ENCODE data around the gene LDLRAD4. TPM values are rescaled to one million over a fixed set of nuclear protein-coding genes. Genes with fewer than 3 reads are reported as not detected.

The LDLRAD4 gene
- total and polyA plus RNA-seq, 9 of the 15 experiments (the other 6 are each of a cell fraction or from before 2014, with no cell fraction given) = 0.01 TPM; not detected in 8

GRCh38 chr18:13461936-13462335 lies 243.4 kb downstream of the LDLRAD4 start:
- Histone ChIP-seq H3K79me2 (ENCODE audit: control insufficient read depth, insufficient read depth, low read length) (no peaks in the 10 kb centered on the region), H3K4me2 (ENCODE audit: insufficient read depth, low read length) (no peak overlapping the region), H3K27me3 (ENCODE audit: control insufficient read depth in 2 of 2, insufficient read depth in 2 of 2, low read length in 2 of 2) (peaks cover 0 to 30% of the 10 kb centered on the region in 2 experiments; a peak in 2 of 5 replicates), H4K20me1 (replicated peaks; ENCODE audit: control insufficient read depth, insufficient read depth, low read length) (no peaks in the 10 kb centered on the region), H3K36me3 (ENCODE audit: control insufficient read depth, insufficient read depth, low read length) (no peaks in the 10 kb centered on the region), H3K27ac (ENCODE audit: extremely low read depth, low read depth, low read length) (no peak overlapping the region), H3K4me3 (no peak overlapping the region), H3K9me3 (replicated peaks; ENCODE audit: control insufficient read depth, insufficient read depth, low read depth, low read length) (no peaks in the 10 kb centered on the region), H3K9ac (ENCODE audit: insufficient read depth in 1 of 2, low read depth in 2 of 2, low read length in 2 of 2) (no peak overlapping the region), H3K4me1 (replicated peaks in 1 of 2; ENCODE audit: control insufficient read depth in 2 of 2, insufficient read depth in 2 of 2, low read length in 2 of 2) (no peaks in the 10 kb centered on the region), H3K9me1 (ENCODE audit: control insufficient read depth, insufficient read depth, low read length) (no peaks in the 10 kb centered on the region), H2AFZ (ENCODE audit: low read depth, low read length) (no peak overlapping the region)
- DNase-seq (ENCODE audit: extremely low read depth in 1 of 4, low spot score in 3 of 4) (no peak), ATAC-seq (no peak), FAIRE-seq (no peak)
- WGBS (ENCODE audit: insufficient coverage, low coverage, missing lambda C conversion rate) = 2% methylated on average over 5 of the region's 5 CpGs
- TF ChIP-seq KAT7 (CRISPR knock-in tag; IDR thresholded peaks at IDR 0.05; ENCODE audit: borderline replicate concordance) = no peak
- TF ChIP-seq ZBTB26 (CRISPR knock-in tag; IDR thresholded peaks at IDR 0.05) = no peak
- TF ChIP-seq ZKSCAN8 (CRISPR knock-in tag; IDR thresholded peaks at IDR 0.05) = no peak
- TF ChIP-seq ZNF316 (IDR thresholded peaks at IDR 0.05) = no peak
- TF ChIP-seq TCF7 (IDR thresholded peaks at IDR 0.05; ENCODE audit: borderline replicate concordance) = no peak
- no peak for TF ChIP-seq YY1 (IDR thresholded peaks at IDR 0.05; ENCODE audit: borderline replicate concordance in 1 of 3, control insufficient read depth in 1 of 3, extremely low read depth in 1 of 3, insufficient read depth in 3 of 3, insufficient read length in 1 of 3, insufficient replicate concordance in 2 of 3, low read depth in 1 of 3, low read length in 2 of 3)
- no peak for TF ChIP-seq KAT2B (IDR thresholded peaks at IDR 0.05; ENCODE audit: low read depth, low read length)
- in situ Hi-C loops (cut with MboI) (loop anchor here (5.0 kb wide), 1 partner anchor 1235 kb away; no protein-coding TSS in a partner anchor), intact Hi-C loops (cut with micrococcal nuclease) (loop anchor here (10.0 kb wide), 1 partner anchor 63 kb away; no protein-coding TSS in a partner anchor)
- BruUV-seq (replicated peaks) = no TSS peak
- POLR2A ChIA-PET = no interaction called here
- CTCF ChIA-PET (ENCODE audit: low intra/inter-chr PET ratio) = no interaction called here

Measured in K562 (cell line).